Measurements from ENCODE around the gene PLEKHG4B.
"Not testable (repeated sequence)": the region's sequence is repeated elsewhere in the genome, so short reads cannot be mapped to it uniquely, and the experiment has no call there.

The PLEKHG4B gene

GRCh38 chr5:234450-234849 lies 142.5 kb downstream of the PLEKHG4B start:
- H3K27ac Mint-ChIP-seq = no peak overlapping the region
- H3K27me3 Mint-ChIP-seq (ENCODE audit: low read depth) = no peaks in the 10 kb centered on the region
- peaks cover 64% of the 10 kb centered on the region for H3K36me3 Mint-ChIP-seq (ENCODE audit: low read depth)
- H3K9me3 Mint-ChIP-seq = no peaks in the 10 kb centered on the region
- TF ChIP-seq CTCF (IDR thresholded peaks at IDR 0.05; ENCODE audit: unreplicated experiment in 3 of 3) = no peak
- no peak overlapping the region for H3K4me3 Mint-ChIP-seq
- no peaks in the 10 kb centered on the region for H3K4me1 Mint-ChIP-seq

- not testable (repeated sequence) for H3K4me3 Mint-ChIP-seq; H3K9me3 Mint-ChIP-seq; H3K4me1 Mint-ChIP-seq; H3K27ac Mint-ChIP-seq; H3K27me3 Mint-ChIP-seq (ENCODE audit: low read depth)
- H3K36me3 Mint-ChIP-seq (ENCODE audit: low read depth) = peaks cover 71% of the 10 kb centered on the region
These were observed 143.6 kb downstream of the PLEKHG4B start for GRCh38 chr5:235527-235926.

- not testable (repeated sequence) for H3K27me3 Mint-ChIP-seq (ENCODE audit: low read depth); H3K27ac Mint-ChIP-seq; H3K4me1 Mint-ChIP-seq; H3K4me3 Mint-ChIP-seq; H3K9me3 Mint-ChIP-seq
- H3K36me3 Mint-ChIP-seq (ENCODE audit: low read depth) = peaks cover 77% of the 10 kb centered on the region
These were observed 146.0 kb downstream of the PLEKHG4B start for GRCh38 chr5:237931-238330.
